Measurements from ENCODE around the gene EEF1AKMT4. TPM values are rescaled to one million over a fixed set of nuclear protein-coding genes. Genes with fewer than 3 reads are reported as not detected.
"Not testable (repeated sequence)": the region's sequence is repeated elsewhere in the genome, so short reads cannot be mapped to it uniquely, and the experiment has no call there.

EEF1AKMT4 gene
- total RNA-seq, 2 donors from 2014 or later = 2.1 TPM

- TF ChIP-seq, protein P1, sequence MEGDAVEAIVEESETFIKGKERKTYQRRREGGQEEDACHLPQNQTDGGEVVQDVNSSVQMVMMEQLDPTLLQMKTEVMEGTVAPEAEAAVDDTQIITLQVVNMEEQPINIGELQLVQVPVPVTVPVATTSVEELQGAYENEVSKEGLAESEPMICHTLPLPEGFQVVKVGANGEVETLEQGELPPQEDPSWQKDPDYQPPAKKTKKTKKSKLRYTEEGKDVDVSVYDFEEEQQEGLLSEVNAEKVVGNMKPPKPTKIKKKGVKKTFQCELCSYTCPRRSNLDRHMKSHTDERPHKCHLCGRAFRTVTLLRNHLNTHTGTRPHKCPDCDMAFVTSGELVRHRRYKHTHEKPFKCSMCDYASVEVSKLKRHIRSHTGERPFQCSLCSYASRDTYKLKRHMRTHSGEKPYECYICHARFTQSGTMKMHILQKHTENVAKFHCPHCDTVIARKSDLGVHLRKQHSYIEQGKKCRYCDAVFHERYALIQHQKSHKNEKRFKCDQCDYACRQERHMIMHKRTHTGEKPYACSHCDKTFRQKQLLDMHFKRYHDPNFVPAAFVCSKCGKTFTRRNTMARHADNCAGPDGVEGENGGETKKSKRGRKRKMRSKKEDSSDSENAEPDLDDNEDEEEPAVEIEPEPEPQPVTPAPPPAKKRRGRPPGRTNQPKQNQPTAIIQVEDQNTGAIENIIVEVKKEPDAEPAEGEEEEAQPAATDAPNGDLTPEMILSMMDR (IDR thresholded peaks at IDR 0.05) = no peak
- H3K27ac ChIP-seq = no peak overlapping the region
- peaks cover 3 to 23% of the 10 kb centered on the region in 2 donors for H3K27me3 ChIP-seq
- DNase-seq (ENCODE audit: low spot score) = no peak
- H3K4me1 ChIP-seq = peaks cover 0 to 32% of the 10 kb centered on the region in 2 donors
- no peaks in the 10 kb centered on the region for H3K9me3 ChIP-seq
- no peaks in the 10 kb centered on the region for H3K36me3 ChIP-seq
- H3K4me3 ChIP-seq = peak overlapping the region in 1 of 2 donors; percentile 54
These were observed 13.3 kb downstream of the EEF1AKMT4 start for GRCh38 chr3:184262764-184263179.

DNA sequence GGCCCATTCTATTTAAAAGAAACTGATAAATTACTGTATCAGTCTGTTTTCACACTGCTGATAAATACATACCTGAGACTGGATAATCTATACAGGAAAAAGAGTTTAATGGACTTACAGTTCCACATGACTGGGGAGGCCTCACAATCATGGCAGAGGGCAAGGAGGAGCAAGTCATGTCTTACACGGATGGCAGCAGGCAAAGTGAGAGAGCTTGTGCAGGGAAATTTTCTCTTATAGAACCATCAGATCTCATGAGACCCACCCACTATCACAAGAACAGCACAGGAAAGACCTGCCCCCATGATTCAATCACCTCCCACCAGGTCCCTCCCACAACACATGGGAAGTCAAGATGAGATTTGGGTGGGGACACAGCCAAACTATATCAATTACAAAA, 17.8 kb downstream of the EEF1AKMT4 start:
- H3K4me1 ChIP-seq; DNase-seq (ENCODE audit: low spot score); H3K36me3 ChIP-seq; H3K9me3 ChIP-seq; H3K27ac ChIP-seq; H3K4me3 ChIP-seq: not testable (repeated sequence)
- H3K27me3 ChIP-seq = peaks cover 3 to 12% of the 10 kb centered on the region in 2 donors

GRCh38 chr3:184272269-184272668, 22.8 kb downstream of the EEF1AKMT4 start:
- Histone ChIP-seq H3K9me3 (no peaks in the 10 kb centered on the region), H3K27me3 (peaks cover 0 to 5% of the 10 kb centered on the region in 2 donors), H3K4me1 (no peaks in the 10 kb centered on the region), H3K27ac (no peak overlapping the region), H3K4me3 (no peak overlapping the region), H3K36me3 (no peaks in the 10 kb centered on the region)
- no peak for DNase-seq (ENCODE audit: low spot score)
- TF ChIP-seq, protein P1 (IDR thresholded peaks at IDR 0.05) = no peak

DNA sequence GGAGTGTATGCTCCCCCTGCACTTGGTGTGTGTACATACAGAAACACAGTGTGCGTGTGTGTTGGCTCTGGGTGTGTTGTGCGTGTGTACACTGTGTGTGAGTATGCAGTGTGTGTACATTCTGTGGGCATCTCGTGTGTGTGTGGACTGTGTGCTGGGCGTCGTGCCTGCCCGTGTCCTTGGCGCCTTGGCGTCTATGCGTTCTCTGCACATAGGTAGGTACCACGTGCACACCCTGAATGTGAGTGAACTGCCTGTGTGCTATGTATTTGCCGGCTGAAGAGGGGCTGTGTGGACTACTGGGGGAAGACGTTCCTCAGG, 25.9 kb downstream of the EEF1AKMT4 start:
- no peak overlapping the region for H3K4me3 ChIP-seq
- TF ChIP-seq, protein P1 (IDR thresholded peaks at IDR 0.05) = no peak
- H3K27ac ChIP-seq = no peak overlapping the region
- no peak for DNase-seq (ENCODE audit: low spot score)
- H3K27me3 ChIP-seq = peaks cover 0 to 5% of the 10 kb centered on the region in 2 donors
- H3K36me3 ChIP-seq = no peaks in the 10 kb centered on the region
- no peaks in the 10 kb centered on the region for H3K4me1 ChIP-seq
- no peaks in the 10 kb centered on the region for H3K9me3 ChIP-seq

DNA sequence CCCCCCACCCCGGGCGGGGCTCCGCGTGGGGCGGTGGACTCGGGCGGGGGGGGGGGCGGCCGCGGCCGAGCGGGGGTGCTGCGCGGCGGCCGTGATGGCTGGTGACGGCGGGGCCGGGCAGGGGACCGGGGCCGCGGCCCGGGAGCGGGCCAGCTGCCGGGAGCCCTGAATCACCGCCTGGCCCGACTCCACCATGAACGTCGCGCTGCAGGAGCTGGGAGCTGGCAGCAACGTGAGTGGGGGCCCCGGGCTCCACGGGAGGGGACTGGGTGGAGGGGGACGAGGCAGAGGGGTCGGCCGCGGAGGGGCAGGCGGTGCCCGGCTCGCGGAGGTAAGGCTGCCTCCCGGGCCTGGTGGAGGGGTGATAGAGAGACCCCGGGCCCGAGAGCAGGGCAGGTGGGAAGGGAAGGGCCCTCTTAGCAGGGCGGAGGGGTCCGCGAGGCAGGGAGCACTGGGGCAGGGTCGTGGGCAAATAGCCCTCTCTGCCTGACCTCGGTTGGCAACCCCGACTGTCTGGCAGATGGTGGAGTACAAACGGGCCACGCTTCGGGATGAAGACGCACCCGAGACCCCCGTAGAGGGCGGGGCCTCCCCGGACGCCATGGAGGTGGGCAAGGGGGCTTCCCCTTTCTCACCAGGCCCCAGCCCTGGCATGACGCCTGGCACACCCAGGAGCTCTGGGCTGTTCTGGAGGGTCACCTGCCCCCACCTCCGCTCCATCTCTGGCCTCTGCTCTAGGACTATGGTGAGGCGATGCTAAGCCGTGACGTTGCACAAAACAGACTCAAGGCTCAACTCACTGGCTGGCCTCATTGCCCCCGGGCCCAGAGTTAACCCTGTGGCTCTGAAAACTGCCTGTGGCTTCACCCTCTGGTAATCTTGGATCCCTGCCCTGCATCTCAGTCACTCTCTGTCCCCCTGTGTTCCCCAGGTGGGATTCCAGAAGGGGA, 26.8 kb downstream of the EEF1AKMT4 start, which contains the start of gene ECE2:
ECE2 (plus strand) TSS at position 62 of the 950 bp plus-strand sequence; CDS start at position 194, 132 bp downstream.
- H3K4me1 ChIP-seq = no peaks in the 10 kb centered on the region
- peak within 1 kb of the TSS; percentile 11 to 32 for H3K4me3 ChIP-seq
- H3K36me3 ChIP-seq = no peaks in the 10 kb centered on the region
- DNase-seq (ENCODE audit: low spot score) = no peak
- TF ChIP-seq, protein P1 (IDR thresholded peaks at IDR 0.05) = no peak
- peaks cover 0 to 5% of the 10 kb centered on the region in 2 donors for H3K27me3 ChIP-seq
- no peak within 1 kb of the TSS for H3K27ac ChIP-seq
- H3K9me3 ChIP-seq = no peaks in the 10 kb centered on the region

DNA sequence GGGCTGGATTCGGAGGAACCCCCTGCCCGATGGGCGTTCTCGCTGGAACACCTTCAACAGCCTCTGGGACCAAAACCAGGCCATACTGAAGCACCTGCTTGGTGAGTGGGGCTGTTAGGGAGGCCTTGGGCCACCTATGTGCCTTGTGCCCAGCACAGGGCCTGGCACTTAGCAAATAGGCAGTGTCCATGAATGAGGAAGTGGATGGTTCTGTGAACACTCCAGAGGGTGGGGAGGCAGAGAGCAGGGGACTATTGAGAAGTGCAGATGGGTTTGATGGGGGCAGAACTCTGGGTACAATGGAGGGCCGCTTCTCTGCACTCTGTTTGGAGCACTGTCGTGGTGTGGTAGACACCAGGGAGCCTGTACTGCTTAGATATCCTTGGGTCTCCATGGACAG, 27.9 kb downstream of the EEF1AKMT4 start:
- TF ChIP-seq, protein P1 (IDR thresholded peaks at IDR 0.05) = no peak
- Histone ChIP-seq H3K4me1 (no peaks in the 10 kb centered on the region), H3K27ac (no peak overlapping the region), H3K4me3 (no peak overlapping the region), H3K27me3 (peaks cover 0 to 5% of the 10 kb centered on the region in 2 donors), H3K36me3 (no peaks in the 10 kb centered on the region), H3K9me3 (no peaks in the 10 kb centered on the region)
- no peak for DNase-seq (ENCODE audit: low spot score)

Measured in right atrium auricular region (tissue), 2 donors.